Upper lobe of left lung (tissue), 6 donors: ENCODE measurements around the gene UXS1. TPM values are rescaled to one million over a fixed set of nuclear protein-coding genes. Genes with fewer than 3 reads are reported as not detected.
A peak's percentile ranks its signal among the peaks of the same experiment; 100 is the strongest.

ENCODE experiments used
- ATAC-seq, 2 donors: fragments of 200-7000 bp; cut with Tn5 transposase; one replicate each; pipeline ENCODE4 v1.9.1; 2022; ENCODE audit warnings: mild to moderate bottlenecking in 2 of 2, moderate library complexity in 2 of 2; ENCODE audit not compliant: low FRiP score in 2 of 2
- DNase-seq, 2 donors: peaks; one replicate each; pipeline ENCODE4 v3.0.0-alpha.2; 2019 to 2020
- H3K27ac ChIP-seq, 4 donors: fragments of 200-600 bp; sonication (generic); one replicate each; pipeline ENCODE4 v1.5.1; 2016 to 2019
- H3K27me3 ChIP-seq, 4 donors: fragments of 200-600 bp; sonication (generic); one replicate each; pipeline ENCODE4 v1.5.1; 2017 to 2019
- H3K36me3 ChIP-seq, 4 donors: fragments of 200-600 bp; sonication (generic); one replicate each; pipeline ENCODE4 v1.5.1; 2016 to 2019
- H3K4me1 ChIP-seq, 4 donors: fragments of 200-600 bp; sonication (generic); one replicate each; pipeline ENCODE4 v1.5.1; 2018 to 2019
- H3K4me3 ChIP-seq, 4 donors: fragments of 200-600 bp; sonication (generic); one replicate each; pipeline ENCODE4 v1.5.1; 2017 to 2019; ENCODE audit warnings: mild to moderate bottlenecking in 2 of 4, moderate library complexity in 1 of 4
- H3K9me3 ChIP-seq, 4 donors: fragments of 200-600 bp; sonication (generic); one replicate each; pipeline ENCODE4 v1.5.1; 2018 to 2019
- EP300 ChIP-seq, 4 donors: sonication (generic); formaldehyde crosslinking; IDR thresholded peaks; one replicate each; pipeline ENCODE4 v1.5.1; 2017; ENCODE audit warnings: antibody characterized with exemption in 4 of 4, control low read depth in 2 of 4
- POLR2A ChIP-seq, 4 donors: fragments of 450-650 bp; IDR thresholded peaks; one replicate each; pipeline ENCODE4 v1.5.1; 2016 to 2017; ENCODE audit warnings: antibody characterized with exemption in 4 of 4, mild to moderate bottlenecking in 2 of 4
- POLR2AphosphoS5 ChIP-seq, 2 donors: sonication (generic); formaldehyde crosslinking; IDR thresholded peaks; one replicate each; pipeline ENCODE4 v1.5.1; 2017; ENCODE audit warnings: antibody characterized with exemption in 2 of 2
- WGBS, 2 donors: methylation state at CpG; one replicate each; pipeline ENCODE4 v1.1.5; 2017 to 2018; 5-methylcytosine and 5-hydroxymethylcytosine counted together
- total RNA-seq, 6 donors: library from RNA; depleted of rRNA in 4 of 6; stranded (reverse); fragments of >200 nt in 4 of 6; gene quantifications; one replicate each; pipeline versions ENCODE4 v1.1.0 to v1.2.1, GENCODE V29; 2016 to 2021
- TF ChIP-seq, protein P1 (sequence below), 6 experiments: fragments of 450-650 bp in 4 of 6; fragments of 200-600 bp in 2 of 6; sonication (generic) in 2 of 6; IDR thresholded peaks; one replicate each; pipeline ENCODE4 v1.5.1; 2016 to 2019; ENCODE audit warnings: antibody characterized with exemption in 6 of 6
- donor health status: DM: no; HTN: no; CAD: no; lungs with moderate emphysema.
- donor health status: DM: no; HTN: yes; CAD: no; lungs with severe emphysema.

Gene UXS1
- total RNA-seq, 6 donors from 2014 or later: 53.1 to 183 (median 93.5) TPM

DNA sequence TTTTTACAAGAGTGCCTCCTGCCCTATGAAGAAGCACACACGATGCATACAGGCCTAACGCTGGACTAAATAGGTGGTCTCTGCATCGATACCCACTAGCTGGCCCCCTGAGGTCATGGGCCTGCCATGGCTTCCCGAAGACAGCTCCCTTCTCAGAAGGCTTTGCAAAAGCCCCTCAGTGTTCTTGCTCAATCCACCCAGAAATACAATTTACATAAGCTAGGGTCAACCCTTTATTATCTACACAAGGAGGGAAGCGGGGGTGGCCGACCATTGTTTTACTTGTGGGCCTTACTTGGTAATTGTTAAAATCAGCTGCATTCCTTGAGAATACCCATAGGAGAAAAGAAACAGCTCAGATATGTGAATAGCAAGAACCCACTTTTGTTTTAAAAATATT lies 28.5 kb downstream of the UXS1 start:
- no peaks in the 10 kb centered on the region for H3K9me3 ChIP-seq
- DNase-seq (no peak), ATAC-seq (no peak)
- peaks cover 7 to 50% (median 20%) of the 10 kb centered on the region in 4 donors for H3K4me1 ChIP-seq
- no peaks in the 10 kb centered on the region for H3K36me3 ChIP-seq
- H3K27ac ChIP-seq: peak overlapping the region in 2 of 4 donors; percentile 2 to 17
- TF ChIP-seq POLR2A (IDR thresholded peaks at IDR 0.05) (no peak), POLR2AphosphoS5 (IDR thresholded peaks at IDR 0.05) (no peak), EP300 (IDR thresholded peaks at IDR 0.05) (no peak)
- TF ChIP-seq, protein P1, sequence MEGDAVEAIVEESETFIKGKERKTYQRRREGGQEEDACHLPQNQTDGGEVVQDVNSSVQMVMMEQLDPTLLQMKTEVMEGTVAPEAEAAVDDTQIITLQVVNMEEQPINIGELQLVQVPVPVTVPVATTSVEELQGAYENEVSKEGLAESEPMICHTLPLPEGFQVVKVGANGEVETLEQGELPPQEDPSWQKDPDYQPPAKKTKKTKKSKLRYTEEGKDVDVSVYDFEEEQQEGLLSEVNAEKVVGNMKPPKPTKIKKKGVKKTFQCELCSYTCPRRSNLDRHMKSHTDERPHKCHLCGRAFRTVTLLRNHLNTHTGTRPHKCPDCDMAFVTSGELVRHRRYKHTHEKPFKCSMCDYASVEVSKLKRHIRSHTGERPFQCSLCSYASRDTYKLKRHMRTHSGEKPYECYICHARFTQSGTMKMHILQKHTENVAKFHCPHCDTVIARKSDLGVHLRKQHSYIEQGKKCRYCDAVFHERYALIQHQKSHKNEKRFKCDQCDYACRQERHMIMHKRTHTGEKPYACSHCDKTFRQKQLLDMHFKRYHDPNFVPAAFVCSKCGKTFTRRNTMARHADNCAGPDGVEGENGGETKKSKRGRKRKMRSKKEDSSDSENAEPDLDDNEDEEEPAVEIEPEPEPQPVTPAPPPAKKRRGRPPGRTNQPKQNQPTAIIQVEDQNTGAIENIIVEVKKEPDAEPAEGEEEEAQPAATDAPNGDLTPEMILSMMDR (IDR thresholded peaks at IDR 0.05): no peak
- H3K4me3 ChIP-seq: no peak overlapping the region
- WGBS, 2 donors: 71 to 72% methylated on average over 6 of the region's 6 CpGs
- no peaks in the 10 kb centered on the region for H3K27me3 ChIP-seq

DNA sequence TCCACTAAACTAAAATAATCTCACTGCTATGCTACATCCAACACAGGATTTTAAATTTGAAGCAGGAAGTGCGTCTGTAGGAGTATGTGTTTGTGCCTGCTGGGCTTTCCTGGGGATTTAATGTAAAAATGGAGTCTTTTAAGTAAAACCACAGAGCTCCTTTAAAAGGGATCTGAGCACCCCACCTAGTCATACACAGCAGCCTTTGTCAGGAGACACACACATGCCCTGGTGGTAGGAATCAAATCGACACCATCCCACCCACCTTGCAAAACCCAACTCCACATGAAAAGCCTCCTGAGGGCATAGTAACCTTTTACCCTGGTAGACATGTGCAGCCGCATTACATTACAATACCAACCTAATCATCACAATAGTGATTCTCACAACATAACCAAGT lies 29.1 kb downstream of the UXS1 start:
- ATAC-seq (no peak), DNase-seq (no peak)
- TF ChIP-seq, protein P1 (IDR thresholded peaks at IDR 0.05): no peak
- TF ChIP-seq EP300 (IDR thresholded peaks at IDR 0.05) (no peak), POLR2A (IDR thresholded peaks at IDR 0.05) (no peak), POLR2AphosphoS5 (IDR thresholded peaks at IDR 0.05) (no peak)
- Histone ChIP-seq H3K9me3 (no peaks in the 10 kb centered on the region), H3K4me1 (peaks cover 10 to 52% (median 22%) of the 10 kb centered on the region in 4 donors), H3K27ac (no peak overlapping the region), H3K4me3 (no peak overlapping the region), H3K36me3 (peaks cover 0 to 4% (median 0%) of the 10 kb centered on the region in 4 donors), H3K27me3 (no peaks in the 10 kb centered on the region)
- WGBS, 2 donors: 88 to 98% methylated on average over 3 of the region's 3 CpGs

DNA sequence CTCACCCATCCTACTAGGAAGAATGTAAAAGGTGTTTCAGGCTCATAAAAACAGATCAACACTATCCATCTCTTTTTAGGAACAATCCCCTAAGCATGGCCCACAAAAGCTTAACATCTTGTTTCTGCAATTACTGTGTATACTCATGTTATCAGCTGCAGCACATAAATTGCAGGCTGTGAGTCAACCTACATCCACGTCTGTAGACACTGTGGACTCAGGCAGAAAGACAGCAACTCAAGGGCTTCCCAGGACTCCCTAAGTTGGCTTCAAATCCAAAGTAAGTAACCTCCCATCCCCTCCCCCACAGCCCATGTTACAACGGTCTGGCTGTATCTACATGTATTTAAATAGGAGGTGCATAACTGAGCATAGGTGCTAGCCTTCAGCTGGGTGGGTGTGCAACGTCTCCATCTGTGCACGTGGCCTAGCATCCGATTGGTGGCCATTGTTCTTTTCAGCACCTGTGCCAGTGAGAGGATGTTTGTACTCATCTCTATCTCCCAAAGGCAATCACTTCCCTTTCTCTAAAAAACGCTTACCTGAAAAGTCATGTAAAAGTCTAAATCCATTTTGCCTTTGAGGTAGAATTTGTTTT lies 30.1 kb downstream of the UXS1 start:
- DNase-seq: no peak

DNA sequence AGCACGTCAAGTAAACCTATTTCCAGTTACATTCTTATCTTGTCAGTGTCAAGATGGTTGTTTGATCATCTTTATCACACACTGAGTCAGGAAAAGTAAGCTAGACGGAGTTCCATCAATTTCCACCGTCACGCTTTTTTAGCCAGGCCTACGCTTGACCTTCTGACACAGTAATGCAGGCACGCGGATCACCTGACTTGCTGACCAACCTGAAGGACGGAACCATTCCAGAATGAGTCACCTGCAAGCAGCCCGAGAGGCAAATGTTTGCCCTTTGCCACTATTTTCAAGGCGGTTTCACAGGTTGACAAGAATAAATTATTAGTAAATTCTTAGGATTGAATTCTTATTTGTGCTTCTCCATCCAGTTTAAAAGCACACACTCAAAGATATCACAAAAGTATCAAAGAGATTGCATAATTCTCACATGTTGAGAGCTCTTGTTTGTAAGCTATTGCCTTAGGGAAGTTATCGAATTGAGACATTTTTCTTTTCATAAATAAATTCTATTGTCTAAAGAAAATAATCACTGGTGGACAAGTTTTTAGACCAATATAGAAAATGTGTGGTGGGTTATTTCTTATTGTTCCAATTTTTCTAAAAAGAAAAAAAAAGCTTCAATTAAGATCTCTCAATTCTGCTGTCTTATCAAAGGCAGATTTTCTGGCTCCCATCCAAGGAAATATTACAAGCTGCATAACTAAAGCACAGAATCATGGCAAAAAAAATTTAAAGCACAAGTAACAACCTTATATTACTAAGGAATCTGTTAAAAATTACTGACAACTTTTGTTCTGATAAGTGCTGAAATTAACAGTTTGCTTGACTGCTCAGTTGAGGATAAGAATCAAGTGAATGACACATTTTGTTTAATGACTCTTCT lies 31.9 kb downstream of the UXS1 start:
- Histone ChIP-seq H3K4me1 (peaks cover 10 to 40% (median 21%) of the 10 kb centered on the region in 4 donors), H3K27me3 (no peaks in the 10 kb centered on the region), H3K4me3 (no peak overlapping the region), H3K36me3 (peaks cover 0 to 9% (median 2%) of the 10 kb centered on the region in 4 donors), H3K9me3 (no peaks in the 10 kb centered on the region), H3K27ac (peak overlapping the region in 3 of 4 donors; percentile 62 to 76 (median 73))
- TF ChIP-seq, protein P1 (IDR thresholded peaks at IDR 0.05): no peak
- TF ChIP-seq POLR2A (IDR thresholded peaks at IDR 0.05) (no peak), POLR2AphosphoS5 (IDR thresholded peaks at IDR 0.05) (peak in 1 of 2 donors; percentile 24), EP300 (IDR thresholded peaks at IDR 0.05) (peak in 1 of 4 donors; percentile 64)
- ATAC-seq: peak; percentile 38 to 86
- 67 to 79% methylated on average over 9 to 11 of the region's 11 CpGs for WGBS, 2 donors
- peak in 1 of 2 donors; percentile 87 for DNase-seq

More for the DNA sequence above, 30.1 kb downstream of the UXS1 start:
- peaks cover 0 to 9% (median 1%) of the 10 kb centered on the region in 4 donors for H3K36me3 ChIP-seq
- no peaks in the 10 kb centered on the region for H3K27me3 ChIP-seq
- TF ChIP-seq POLR2AphosphoS5 (IDR thresholded peaks at IDR 0.05): no peak
- TF ChIP-seq, protein P1 (IDR thresholded peaks at IDR 0.05): no peak
- TF ChIP-seq EP300 (IDR thresholded peaks at IDR 0.05): no peak
- no peak for TF ChIP-seq POLR2A (IDR thresholded peaks at IDR 0.05)
- H3K4me1 ChIP-seq: peaks cover 10 to 47% (median 24%) of the 10 kb centered on the region in 4 donors
- no peaks in the 10 kb centered on the region for H3K9me3 ChIP-seq
- ATAC-seq: no peak
- WGBS, 2 donors: 63 to 66% methylated on average over 6 of the region's 6 CpGs
- no peak overlapping the region for H3K4me3 ChIP-seq
- no peak overlapping the region for H3K27ac ChIP-seq
